Activated CD8-positive, alpha-beta memory T cell treated with anti-CD3 and anti-CD28 coated beads for 48 hours (primary cell): Measurements from ENCODE around the gene TEAD3.
A peak's percentile ranks its signal among the peaks of the same experiment; 100 is the strongest.
"Not testable (repeated sequence)": the region's sequence is repeated elsewhere in the genome, so short reads cannot be mapped to it uniquely, and the experiment has no call there.

Source experiments
- DNase-seq, 3 experiments: peaks; one replicate each; pipeline ENCODE4 v3.0.0-alpha.2; 2020; ENCODE audit warnings: low read depth in 2 of 3, low spot score in 2 of 3

TEAD3 gene

DNA sequence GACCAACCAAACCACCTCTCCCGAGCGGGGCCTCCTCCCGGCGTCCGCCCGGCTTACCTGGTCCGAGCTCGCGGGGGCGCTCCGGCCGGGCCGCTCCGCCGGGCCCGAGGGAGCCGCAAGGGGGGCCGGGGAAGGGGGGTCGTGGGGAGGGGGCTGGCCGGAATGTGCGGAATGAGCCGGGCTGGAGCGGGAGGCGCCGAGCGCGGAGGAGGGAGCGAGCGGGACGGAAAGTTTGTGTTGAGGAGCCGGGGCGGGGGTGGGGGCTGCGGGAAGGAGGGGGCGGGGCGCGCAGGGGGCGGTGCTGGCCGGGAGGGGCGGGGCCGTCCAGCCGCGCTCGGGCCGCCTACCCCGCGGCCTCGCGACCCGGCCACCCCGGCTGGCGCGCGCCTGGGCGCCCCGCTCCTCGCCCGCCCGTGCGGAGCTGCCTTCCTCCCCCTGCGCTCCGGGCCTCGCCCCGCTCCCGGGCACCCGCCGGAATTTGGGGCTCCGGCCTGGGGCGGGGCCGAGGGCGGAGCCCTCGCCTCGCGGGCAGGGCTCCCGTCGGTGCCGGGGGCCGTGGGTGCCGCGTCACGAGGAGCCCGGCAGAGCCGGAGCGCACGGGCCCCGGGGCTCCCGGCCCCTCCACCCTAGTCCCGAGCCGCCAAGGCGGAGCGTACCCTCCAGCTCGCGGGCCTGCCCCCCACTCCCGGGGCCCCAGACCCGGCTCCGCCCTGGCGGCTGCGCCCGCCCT is at the start of gene TEAD3:
Gene TEAD3, minus strand, starts transcription at position 239 of the 730 bp plus-strand sequence.
- DNase-seq, result peak in 2 of 3 experiments; percentile 31 to 43

DNA sequence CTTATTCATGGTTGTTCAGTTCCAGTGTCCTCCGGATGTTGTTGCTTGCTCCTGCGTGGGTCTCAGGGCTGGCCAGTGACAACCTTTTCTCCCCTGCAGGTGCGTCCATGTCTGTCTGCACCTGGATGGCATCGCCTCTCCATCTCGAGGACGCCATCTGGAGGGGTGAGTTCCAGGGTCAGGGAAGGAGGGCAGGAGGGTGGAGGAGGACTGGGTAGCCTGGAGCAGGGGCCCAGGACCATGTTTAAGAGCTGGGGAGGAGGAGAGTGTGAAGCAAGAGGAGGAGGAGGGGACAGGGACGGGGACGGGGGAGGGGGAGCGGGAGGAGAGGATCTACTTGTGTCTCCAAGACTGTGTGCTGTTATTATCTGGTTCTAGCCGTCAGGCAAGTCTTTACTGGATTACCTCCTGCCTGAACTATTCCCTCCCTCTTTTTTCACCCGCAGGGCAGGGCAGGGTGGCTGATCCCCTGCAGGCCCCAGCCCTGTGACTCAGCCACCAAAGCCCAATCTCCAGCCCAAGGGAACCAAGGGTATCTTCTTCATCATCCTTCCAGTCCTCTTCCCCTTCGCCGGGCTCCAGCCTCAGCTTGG is 48.0 kb upstream of the TEAD3 start:
- no peak for DNase-seq

DNA sequence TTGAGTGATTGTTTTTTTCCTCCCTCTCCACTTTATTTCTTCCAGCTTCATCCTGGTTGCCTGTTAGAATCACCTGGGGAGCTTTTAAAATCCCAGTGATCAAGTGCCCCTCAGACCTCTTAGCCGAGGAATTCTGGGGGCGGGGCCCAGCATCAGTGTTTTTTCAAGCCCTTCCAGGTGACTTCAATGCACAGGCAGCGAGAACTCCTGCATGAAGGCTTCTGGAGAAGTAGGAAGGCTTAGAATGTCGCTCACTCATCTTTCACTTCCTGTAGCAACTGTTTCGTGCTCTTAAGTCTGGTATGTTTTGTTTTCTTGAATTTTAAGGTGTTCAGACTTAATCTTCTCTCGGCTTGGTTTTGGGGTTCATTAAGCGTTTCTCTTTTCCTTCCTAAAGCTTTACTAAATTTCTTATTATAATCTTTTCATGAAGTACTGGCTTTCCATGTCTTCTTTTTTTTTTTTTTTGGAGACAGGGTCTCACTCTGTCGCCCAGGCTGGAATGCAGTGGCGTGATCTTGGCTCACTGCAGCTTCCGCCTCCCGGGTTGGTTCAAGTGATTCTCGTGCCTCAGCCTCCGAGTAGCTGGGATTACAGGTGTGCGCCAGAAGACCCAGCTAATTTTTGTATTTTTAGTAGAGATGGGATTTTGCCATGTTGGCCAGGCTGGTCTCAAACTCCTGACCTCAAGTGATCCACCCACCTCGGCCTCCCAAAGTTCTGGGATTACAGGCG is 46.7 kb upstream of the TEAD3 start:
- DNase-seq, result no peak

DNA sequence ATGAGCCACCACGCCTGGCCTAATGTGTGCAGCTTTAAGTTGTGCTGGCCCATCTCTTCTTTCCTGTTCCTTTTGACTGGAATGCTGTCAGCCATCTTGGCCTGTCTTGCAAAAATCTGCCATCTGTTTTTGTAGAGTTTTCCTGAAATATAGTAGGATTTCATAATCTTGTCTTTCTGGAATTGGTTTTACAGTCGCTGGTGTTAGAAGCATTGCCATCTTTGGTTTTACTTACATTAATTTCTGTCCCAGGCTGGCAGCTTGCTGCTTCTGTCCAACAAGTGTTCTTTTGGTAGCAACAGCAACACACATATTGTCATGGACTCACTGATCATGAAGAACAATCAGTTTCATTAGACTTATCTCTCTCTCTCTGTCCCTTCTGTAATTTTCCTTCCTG is 45.0 kb upstream of the TEAD3 start:
- no peak for DNase-seq

DNA sequence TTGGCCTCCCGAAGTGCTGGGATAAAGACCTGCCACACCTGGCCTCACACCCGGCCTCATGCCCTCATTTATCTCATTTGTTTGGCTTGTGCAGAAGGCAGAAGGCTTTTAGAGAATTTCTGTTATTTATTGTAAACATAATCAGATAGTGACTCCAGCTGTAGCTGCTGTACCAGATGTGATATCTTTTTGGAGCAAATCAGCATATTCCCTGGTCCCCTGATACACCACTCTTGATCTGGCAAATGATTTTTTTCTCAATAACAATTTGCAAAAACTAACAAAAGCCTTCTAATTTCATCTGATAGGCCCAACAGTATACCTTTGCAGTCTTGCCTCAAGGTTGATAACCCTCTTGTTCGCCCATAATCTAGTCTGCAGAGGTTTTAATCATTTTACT is 42.3 kb upstream of the TEAD3 start:
- no peak for DNase-seq

DNA sequence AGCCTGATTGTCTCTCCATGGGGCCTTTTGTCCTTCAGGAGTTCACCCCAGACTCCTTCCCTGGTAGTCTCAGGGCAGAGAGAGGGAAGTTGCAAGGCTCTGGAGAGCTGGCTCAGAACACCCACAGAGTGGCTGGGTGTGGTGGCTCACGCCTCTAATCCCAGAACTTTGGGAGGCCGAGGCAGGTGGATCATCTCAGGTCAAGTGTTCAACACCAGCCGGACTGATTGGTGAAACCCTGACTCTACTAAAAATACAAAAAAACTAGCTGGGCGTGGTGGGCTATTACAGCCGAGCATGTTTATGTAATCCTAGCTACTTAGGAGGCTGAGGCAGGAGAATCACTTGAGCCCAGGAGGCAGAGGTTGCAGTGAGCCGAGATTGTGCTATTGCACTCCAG is 39.0 kb upstream of the TEAD3 start:
- not testable (repeated sequence) for DNase-seq

DNA sequence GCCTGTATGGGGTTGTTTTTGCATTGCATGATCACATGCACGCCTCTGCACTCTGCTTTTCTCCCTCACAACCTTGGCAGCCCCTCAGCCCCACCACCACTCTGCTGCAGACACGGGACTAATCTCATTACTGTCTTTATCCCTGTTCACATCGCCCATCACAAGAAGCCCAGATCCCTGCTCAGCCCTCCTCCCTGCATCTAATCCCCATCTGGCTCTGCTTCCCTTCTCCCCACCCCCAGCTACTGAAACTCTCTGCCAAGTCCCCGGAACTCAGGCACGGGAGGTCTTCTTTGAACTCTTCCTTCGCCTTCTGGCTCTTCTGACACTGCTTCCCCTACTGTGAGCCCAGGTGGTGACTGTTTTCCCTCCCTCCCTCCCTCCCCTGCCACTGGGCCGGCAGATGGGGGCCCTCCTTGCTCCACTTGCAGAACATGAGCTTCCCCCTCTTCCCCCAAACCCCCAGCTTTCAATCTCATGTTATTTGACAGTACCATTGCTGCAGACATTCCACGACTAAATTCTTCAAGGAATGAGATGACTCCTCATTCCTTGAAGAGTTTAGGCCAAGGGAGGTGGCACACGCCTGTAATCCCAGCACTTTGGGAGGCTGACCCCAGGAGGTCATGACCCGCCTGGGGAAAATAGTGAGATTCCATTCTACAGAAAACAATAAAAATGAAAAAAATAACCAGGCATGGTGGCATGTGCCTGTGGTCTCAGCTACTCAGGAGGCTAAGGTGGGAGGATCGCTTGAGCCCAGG is 37.7 kb upstream of the TEAD3 start:
- no peak for DNase-seq

DNA sequence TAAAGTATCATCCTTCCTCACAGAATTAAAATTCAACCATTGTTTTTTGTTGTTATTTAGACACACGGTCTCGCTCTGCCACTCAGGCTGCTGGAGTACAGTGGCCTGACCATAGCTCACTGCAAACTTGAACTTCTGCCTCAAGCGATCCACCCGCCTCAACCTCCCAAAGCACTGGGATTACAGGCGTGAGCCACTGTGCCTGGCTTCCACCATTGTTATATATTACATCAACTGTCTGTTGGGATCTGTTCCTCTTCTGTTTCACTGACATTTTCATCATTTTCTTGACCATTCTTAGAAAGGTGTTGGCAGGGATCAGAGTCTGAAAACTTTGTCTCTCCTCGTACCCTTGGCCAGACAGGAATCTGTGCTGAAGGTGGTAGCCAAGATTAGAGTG is 37.1 kb upstream of the TEAD3 start:
- no peak for DNase-seq

DNA sequence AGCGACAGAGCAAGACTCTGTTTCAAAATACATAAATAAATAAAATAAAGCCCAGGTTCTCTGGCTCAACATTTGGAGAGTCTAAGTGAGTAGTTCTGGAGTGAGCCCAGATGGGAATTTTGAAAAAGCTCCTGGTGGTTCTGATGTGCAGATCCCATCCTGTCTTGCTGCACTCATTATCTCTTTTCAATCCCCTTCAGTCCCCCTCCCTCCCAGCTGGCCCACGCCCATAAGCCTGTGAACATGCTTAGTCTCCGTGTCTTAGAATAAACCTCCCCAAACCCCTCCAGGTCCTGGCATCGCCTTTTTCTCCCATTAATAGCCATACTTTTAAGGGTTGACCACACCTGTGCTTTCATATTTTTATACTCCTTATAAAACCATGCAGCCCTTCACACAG is 35.2 kb upstream of the TEAD3 start:
- no peak for DNase-seq

DNA sequence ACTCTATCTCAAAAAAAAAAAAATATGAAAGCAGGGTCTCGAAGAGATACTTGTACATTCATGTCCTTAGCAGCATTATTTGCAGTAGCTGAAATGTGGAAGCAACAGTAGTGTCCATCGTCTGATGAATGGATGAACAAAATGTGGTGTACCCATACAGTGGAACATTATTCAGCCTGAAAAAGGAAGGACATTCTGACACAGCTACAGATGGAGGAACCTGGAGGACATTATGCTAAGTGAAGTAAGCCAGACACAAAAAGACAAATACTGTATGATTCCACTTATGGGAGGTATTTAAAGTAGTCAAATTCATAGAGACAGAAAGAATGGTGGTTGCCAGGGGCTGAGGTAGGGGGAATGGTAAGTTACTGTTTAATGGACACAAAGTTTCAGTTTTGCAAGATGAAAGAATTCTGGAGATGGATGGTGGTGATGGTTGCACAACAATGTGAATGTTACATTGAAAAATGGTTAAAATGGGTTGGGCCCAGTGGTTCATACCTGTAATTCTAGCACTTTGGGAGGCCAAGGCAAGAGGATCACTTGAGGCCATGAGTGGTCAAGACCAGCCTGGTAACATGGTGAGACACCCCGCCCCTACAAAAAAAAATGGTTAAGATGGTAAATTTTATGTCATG is 27.6 kb upstream of the TEAD3 start:
- no peak for DNase-seq

DNA sequence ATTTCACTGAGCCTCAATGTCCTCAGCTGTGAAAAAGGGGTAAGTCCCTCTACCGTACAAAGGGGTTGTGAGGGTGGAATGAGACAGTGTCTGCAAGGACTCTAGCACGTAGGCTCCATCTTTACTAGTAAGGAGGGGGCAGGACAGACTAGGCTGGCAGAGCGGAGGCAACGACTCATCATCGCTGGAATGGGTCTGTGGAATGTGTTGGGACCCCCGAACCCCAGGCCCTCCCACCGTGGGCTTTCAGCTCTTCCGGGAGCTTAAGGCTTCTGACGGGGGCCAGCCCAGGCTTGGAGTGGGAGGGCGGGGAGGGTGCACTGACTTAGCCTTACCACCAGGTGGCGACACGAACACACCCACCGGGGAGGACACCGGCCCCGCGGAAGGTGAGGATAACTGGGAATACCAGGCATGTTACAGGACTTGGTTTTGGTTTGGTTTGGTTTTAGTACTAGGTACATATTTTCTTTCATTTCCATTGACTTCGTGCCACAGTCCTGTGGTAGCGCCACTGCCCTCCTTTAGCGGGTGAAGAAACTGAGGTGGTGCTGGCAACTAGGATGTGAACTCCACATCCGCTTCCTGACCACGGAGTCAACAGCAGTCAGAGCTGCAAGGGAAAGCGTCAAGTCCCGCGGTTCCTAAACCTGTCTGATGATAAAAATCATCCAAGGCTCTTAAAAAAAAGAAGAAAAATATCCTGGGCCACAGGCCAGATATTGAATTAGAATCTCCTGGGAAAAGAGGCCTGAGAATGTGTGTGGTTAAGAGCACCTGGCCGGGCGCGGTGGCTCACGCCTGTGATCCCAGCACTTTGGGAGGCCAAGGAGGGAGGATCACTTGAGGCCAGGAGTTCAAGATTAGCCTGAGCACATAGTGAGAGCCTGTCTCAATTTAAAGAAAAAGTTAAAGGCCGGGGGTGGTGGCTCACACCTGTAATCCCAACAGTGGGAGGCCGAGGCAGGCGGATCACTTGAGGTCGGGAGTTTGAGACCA is 26.1 kb upstream of the TEAD3 start:
- DNase-seq, result peak; percentile 42 to 84 (median 75)

DNA sequence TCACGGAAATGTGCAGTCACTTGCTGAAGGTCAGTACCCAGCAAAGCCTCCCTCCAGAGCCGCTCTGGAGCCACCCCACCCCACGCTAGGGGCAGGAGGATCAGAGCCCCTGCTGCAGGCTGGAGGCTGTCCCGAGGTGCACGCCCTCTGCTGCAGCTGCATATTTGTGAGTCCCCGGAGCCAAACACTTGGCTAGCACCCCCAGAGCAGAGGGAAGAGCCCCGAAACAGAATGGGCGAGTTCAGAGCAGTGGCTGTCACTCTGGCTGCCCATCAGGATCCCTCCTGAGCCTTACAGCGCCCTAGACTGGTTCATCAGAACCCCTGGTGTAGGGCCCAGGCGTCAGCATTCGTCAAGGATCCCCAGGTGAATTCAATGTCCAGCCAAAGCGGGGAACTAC is 25.3 kb upstream of the TEAD3 start:
- no peak for DNase-seq

DNA sequence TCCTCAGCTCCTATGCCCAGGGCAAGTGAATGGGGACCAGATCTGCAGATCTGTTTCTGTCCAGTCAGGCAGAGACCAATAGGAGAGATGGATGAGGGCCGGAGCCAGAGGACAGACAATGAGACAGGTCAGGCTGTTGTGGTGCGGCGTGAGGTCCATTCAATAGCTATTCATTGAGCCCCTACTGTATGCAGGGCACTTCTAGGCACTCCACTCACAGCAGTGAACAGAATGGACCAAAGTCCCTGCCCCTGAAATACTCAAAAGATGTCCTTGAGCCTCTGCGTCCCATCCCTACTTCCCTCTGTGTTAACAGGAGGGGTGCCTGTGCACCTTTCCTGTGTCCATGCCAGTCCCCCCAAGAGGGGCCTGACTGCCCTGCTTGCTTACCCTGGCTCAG is 24.4 kb upstream of the TEAD3 start:
- DNase-seq, result no peak

DNA sequence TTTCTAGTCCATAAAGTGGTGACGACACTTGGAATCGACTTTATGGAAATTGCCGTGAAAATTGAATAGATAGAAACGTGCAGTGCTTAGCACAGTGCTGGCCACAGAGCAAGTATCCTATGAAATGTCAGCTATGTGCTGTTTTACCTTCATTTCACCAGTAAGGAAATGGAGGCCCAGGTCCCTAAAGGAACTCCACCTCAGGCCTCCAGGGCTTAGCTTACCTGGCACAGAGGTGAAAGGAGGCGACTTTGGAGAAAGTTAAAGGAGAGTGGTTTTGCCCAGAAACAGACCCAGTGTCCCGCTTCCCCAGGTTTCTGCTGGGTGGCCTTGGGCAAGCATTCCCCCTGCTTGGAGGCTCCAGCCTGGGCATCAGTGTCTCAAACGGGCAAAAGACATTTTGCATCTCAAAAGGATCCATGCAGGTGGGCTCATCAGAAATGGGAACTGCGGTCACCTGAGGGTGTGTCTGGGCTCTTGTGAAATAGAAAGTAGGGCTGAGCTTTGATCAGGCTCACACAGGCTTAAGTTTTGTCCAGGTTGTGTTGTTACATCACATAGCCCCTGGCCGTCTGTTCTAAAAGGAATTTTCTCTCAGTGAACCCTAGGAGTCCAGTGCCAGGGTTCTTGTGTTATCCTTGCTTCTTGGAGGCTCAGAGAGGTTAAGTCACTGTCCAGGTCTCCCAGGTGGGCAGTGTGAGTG is 22.6 kb upstream of the TEAD3 start:
- no peak for DNase-seq

DNA sequence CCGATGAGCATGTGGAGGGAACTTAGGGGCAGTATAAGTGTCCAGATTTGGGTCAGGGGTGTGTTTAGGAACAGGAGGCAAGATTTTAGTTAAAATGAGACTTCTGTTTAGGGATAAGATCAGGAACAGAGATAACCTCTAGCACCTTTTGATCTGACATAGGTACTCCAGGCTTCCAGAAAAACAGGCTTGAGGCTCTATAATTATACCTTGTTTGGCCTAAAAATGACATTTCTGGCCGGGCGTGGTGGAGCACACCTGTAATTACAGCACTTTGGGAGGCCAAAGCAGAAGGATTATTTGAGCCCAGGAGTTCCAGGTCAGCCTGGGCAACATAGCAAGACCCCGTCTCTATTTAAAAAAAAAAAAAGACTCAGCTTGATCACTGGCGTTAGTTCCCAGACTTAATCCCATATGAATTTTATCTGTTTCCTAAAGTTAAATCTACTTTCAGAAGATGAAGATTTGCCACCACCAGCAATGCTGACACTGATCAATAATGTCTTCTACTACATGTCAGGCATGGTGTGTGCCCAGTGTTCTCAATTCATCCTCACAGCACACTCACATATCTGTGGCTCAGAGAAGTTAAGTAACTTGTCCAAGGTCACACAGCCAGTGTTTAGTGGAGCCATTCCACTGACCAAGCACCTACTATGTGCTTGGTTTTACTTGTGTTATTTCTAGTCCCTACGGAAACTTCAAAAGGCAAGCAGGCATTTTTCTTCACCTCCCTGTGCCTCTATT is 21.9 kb upstream of the TEAD3 start:
- DNase-seq, result no peak

DNA sequence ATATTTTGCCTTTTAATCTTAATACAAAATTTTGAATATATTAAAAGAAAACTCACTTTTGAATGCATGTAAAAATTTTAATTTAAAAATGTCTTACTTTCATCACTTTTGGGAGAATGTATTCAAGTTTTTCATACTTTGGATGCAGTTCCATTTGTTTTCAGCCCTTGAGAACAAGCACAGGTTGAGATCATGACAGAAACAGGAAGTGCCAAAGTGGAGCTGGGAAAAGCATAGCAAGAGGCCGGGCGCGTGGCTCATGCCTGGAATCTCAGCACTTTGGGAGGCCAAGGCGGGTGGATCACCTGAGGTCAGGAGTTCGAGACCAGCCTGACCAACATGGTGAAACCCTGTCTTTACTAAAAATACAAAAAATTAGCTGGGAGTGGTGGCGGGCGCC is 21.1 kb upstream of the TEAD3 start:
- not testable (repeated sequence) for DNase-seq

DNA sequence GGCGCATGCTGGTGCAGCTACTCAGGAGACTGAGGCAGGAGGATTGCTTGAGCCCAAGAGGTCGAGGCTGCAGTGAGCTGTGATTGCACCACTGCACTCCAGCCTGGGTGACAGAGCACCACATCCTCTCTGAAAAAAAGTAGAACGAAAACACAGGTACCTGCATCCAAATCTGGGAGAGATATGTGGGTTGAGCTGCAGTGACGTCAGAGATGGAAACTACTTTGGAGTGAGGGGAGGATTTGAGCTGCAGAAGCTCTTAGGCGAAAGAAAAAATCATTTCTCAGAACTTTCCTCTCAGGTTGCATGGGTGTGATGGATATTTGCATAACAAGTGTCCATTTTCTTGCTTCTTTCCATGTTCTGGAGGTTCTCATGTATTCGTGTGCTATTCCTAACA is 19.8 kb upstream of the TEAD3 start:
- DNase-seq, result no peak

DNA sequence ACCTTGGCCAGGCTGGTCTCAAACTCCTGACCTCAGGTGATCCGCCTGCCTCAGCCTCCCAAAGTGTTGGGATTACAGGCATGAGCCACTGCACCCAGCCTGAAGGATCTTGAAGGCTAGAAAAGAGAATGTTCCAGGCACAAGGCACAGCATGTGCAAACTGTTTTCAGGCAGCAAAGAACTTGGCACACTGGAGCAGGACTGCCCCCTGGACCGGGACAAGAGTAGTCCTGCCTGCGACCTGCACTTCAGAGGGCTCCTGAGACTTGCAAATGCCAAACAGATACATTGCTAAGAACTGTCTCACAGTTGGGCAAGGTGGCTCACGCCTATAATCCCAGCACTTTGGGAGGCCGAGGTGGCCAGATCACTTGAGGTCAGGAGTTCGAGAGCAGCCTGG is 19.1 kb upstream of the TEAD3 start:
- not testable (repeated sequence) for DNase-seq

DNA sequence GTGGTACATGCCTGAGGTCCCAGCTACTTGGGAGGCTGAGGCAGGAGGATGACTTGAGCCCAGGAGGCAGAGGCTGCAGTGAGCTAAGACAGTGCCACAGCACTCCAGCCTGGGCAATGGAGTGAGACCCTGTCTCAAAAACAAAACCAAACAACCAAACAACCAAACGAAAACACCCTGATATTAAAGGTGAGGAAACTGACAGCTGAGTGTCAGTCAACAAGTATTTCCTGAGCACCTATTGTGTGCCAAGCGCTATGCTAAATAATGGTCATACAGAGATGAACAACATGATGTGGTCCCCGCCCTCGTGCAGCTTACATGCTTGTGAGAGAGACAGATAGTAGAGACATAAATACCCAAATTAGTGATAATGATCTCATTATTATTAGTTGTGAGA is 17.7 kb upstream of the TEAD3 start:
- no peak for DNase-seq
